ENCODE results near the gene RNF144A. TPM values are rescaled to one million over a fixed set of nuclear protein-coding genes. Genes with fewer than 3 reads are reported as not detected.

RNF144A gene
- total RNA-seq, 1 experiment from 2014 or later: 3.0 TPM

- CTCF ChIA-PET: no interaction called here
- Mint-ChIP-seq H3K27me3 (ENCODE audit: insufficient read depth, unreplicated experiment) (peaks cover 2% of the 10 kb centered on the region), H3K9me3 (ENCODE audit: unreplicated experiment) (no peaks in the 10 kb centered on the region)
These were observed 93.3 kb downstream of the RNF144A start for GRCh38 chr2:7010391-7011054.

GRCh38 chr2:7011356-7012083, 94.3 kb downstream of the RNF144A start:
- POLR2A ChIA-PET: no interaction called here
- H3K27ac Mint-ChIP-seq (ENCODE audit: unreplicated experiment): no peak overlapping the region
- BruUV-seq (replicated peaks): no TSS peak
- no peaks in the 10 kb centered on the region for H3K36me3 ChIP-seq (ENCODE audit: control insufficient read depth, insufficient read depth, low read length)
- no peak for TF ChIP-seq CTCF (IDR thresholded peaks at IDR 0.05; ENCODE audit: insufficient read depth in 1 of 2, low read depth in 1 of 2, low read length in 1 of 2, severe bottlenecking in 1 of 2, unreplicated experiment in 1 of 2)
- H3K27me3 ChIP-seq (replicated peaks; ENCODE audit: control insufficient read depth, insufficient read depth, low read length): no peaks in the 10 kb centered on the region
- H3K27me3 Mint-ChIP-seq (ENCODE audit: insufficient read depth, unreplicated experiment): peaks cover 2% of the 10 kb centered on the region
- H3K4me1 Mint-ChIP-seq (ENCODE audit: low read depth, unreplicated experiment): no peaks in the 10 kb centered on the region
- no peaks in the 10 kb centered on the region for H3K4me1 ChIP-seq
- no peaks in the 10 kb centered on the region for H3K36me3 Mint-ChIP-seq (ENCODE audit: insufficient read depth, unreplicated experiment)
- H3K4me3 ChIP-seq (ENCODE audit: low read depth, low read length): no peak overlapping the region
- no peaks in the 10 kb centered on the region for H3K9me3 Mint-ChIP-seq (ENCODE audit: unreplicated experiment)
- no peak overlapping the region for H3K4me3 Mint-ChIP-seq (ENCODE audit: unreplicated experiment)
- no peaks in the 10 kb centered on the region for H3K9me3 ChIP-seq
- no peak for DNase-seq
- CTCF ChIA-PET: no interaction called here
- intact Hi-C loops (cut with micrococcal nuclease; ENCODE audit: unreplicated experiment): no loop called here

More at GRCh38 chr2:7010391-7011054, 93.3 kb downstream of the RNF144A start:
- Mint-ChIP-seq H3K27ac (ENCODE audit: unreplicated experiment) (no peak overlapping the region), H3K36me3 (ENCODE audit: insufficient read depth, unreplicated experiment) (no peaks in the 10 kb centered on the region), H3K4me1 (ENCODE audit: low read depth, unreplicated experiment) (no peaks in the 10 kb centered on the region), H3K4me3 (ENCODE audit: unreplicated experiment) (no peak overlapping the region)
- no peaks in the 10 kb centered on the region for H3K4me1 ChIP-seq
- no peak for TF ChIP-seq CTCF (IDR thresholded peaks at IDR 0.05; ENCODE audit: insufficient read depth in 1 of 2, low read depth in 1 of 2, low read length in 1 of 2, severe bottlenecking in 1 of 2, unreplicated experiment in 1 of 2)
- no peaks in the 10 kb centered on the region for H3K9me3 ChIP-seq
- intact Hi-C loops (cut with micrococcal nuclease; ENCODE audit: unreplicated experiment): no loop called here
- no peak overlapping the region for H3K4me3 ChIP-seq (ENCODE audit: low read depth, low read length)
- POLR2A ChIA-PET: no interaction called here
- H3K27me3 ChIP-seq (replicated peaks; ENCODE audit: control insufficient read depth, insufficient read depth, low read length): no peaks in the 10 kb centered on the region
- H3K36me3 ChIP-seq (ENCODE audit: control insufficient read depth, insufficient read depth, low read length): no peaks in the 10 kb centered on the region
- BruUV-seq (replicated peaks): no TSS peak
- DNase-seq: no peak

- H3K4me1 Mint-ChIP-seq (ENCODE audit: low read depth, unreplicated experiment): no peaks in the 10 kb centered on the region
- H3K4me3 ChIP-seq (ENCODE audit: low read depth, low read length): no peak overlapping the region
- no peak for TF ChIP-seq CTCF (IDR thresholded peaks at IDR 0.05; ENCODE audit: insufficient read depth in 1 of 2, low read depth in 1 of 2, low read length in 1 of 2, severe bottlenecking in 1 of 2, unreplicated experiment in 1 of 2)
- H3K27me3 Mint-ChIP-seq (ENCODE audit: insufficient read depth, unreplicated experiment): peaks cover 2% of the 10 kb centered on the region
- H3K36me3 ChIP-seq (ENCODE audit: control insufficient read depth, insufficient read depth, low read length): no peaks in the 10 kb centered on the region
- H3K4me3 Mint-ChIP-seq (ENCODE audit: unreplicated experiment): no peak overlapping the region
- H3K4me1 ChIP-seq: no peaks in the 10 kb centered on the region
- no peaks in the 10 kb centered on the region for H3K36me3 Mint-ChIP-seq (ENCODE audit: insufficient read depth, unreplicated experiment)
- BruUV-seq (replicated peaks): no TSS peak
- intact Hi-C loops (cut with micrococcal nuclease; ENCODE audit: unreplicated experiment): no loop called here
- no peaks in the 10 kb centered on the region for H3K9me3 Mint-ChIP-seq (ENCODE audit: unreplicated experiment)
- no peaks in the 10 kb centered on the region for H3K9me3 ChIP-seq
- CTCF ChIA-PET: no interaction called here
- POLR2A ChIA-PET: no interaction called here
- no peaks in the 10 kb centered on the region for H3K27me3 ChIP-seq (replicated peaks; ENCODE audit: control insufficient read depth, insufficient read depth, low read length)
- no peak overlapping the region for H3K27ac Mint-ChIP-seq (ENCODE audit: unreplicated experiment)
- no peak for DNase-seq
These were observed 95.0 kb downstream of the RNF144A start for GRCh38 chr2:7012141-7012764.
